Right kidney (tissue), 1 donor: ENCODE results near the gene TCP10L.
"Not testable (repeated sequence)": the region's sequence is repeated elsewhere in the genome, so short reads cannot be mapped to it uniquely, and the experiment has no call there.

Experiments
- DNase-seq: peaks from one replicate; pipeline ENCODE4 v3.0.0-alpha.2; 2016

TCP10L gene

GRCh38 chr21:32554832-32555638 is 30.3 kb downstream of the TCP10L start:
- no peak for DNase-seq

GRCh38 chr21:32549886-32550285 is 35.4 kb downstream of the TCP10L start:
- DNase-seq: peak; percentile 31

- no peak for DNase-seq
Measured at GRCh38 chr21:32549440-32549839, 35.9 kb downstream of the TCP10L start.

- DNase-seq: no peak
Measured at GRCh38 chr21:32548978-32549377, 36.3 kb downstream of the TCP10L start.

- DNase-seq: no peak
Measured at GRCh38 chr21:32547018-32547417, 38.3 kb downstream of the TCP10L start.

- DNase-seq: no peak
Measured at GRCh38 chr21:32545948-32546441, 39.3 kb downstream of the TCP10L start.

- DNase-seq: no peak
Measured at GRCh38 chr21:32544697-32545096, 40.6 kb downstream of the TCP10L start.

GRCh38 chr21:32543975-32544374 is 41.3 kb downstream of the TCP10L start:
- DNase-seq: no peak

GRCh38 chr21:32543056-32543455 is 42.3 kb downstream of the TCP10L start:
- DNase-seq: not testable (repeated sequence)

GRCh38 chr21:32539378-32539777 is 45.9 kb downstream of the TCP10L start:
- no peak for DNase-seq

- no peak for DNase-seq
Measured at GRCh38 chr21:32538147-32538792, 47.1 kb downstream of the TCP10L start.

- DNase-seq: no peak
Measured at GRCh38 chr21:32537569-32537881, 47.8 kb downstream of the TCP10L start.

GRCh38 chr21:32535612-32536011 is 49.7 kb downstream of the TCP10L start:
- DNase-seq: no peak

GRCh38 chr21:32534113-32534512 is 51.2 kb downstream of the TCP10L start:
- no peak for DNase-seq

- no peak for DNase-seq
Measured at GRCh38 chr21:32533611-32534010, 51.7 kb downstream of the TCP10L start.

- no peak for DNase-seq
Measured at GRCh38 chr21:32533053-32533452, 52.3 kb downstream of the TCP10L start.

- DNase-seq: no peak
Measured at GRCh38 chr21:32532636-32533035, 52.7 kb downstream of the TCP10L start.

GRCh38 chr21:32531561-32531960 is 53.8 kb downstream of the TCP10L start:
- not testable (repeated sequence) for DNase-seq

- DNase-seq: not testable (repeated sequence)
Measured at GRCh38 chr21:32530809-32531208, 54.5 kb downstream of the TCP10L start.

- no peak for DNase-seq
Measured at GRCh38 chr21:32529679-32530078, 55.6 kb downstream of the TCP10L start.

GRCh38 chr21:32525282-32525681 is 60.0 kb downstream of the TCP10L start:
- DNase-seq: no peak

GRCh38 chr21:32523988-32524719 is 61.2 kb downstream of the TCP10L start:
- no peak for DNase-seq
